Kidney epithelial cell (primary cell): ENCODE results near the gene PRORP. TPM values are rescaled to one million over a fixed set of nuclear protein-coding genes. Genes with fewer than 3 reads are reported as not detected.
"Not testable (repeated sequence)": the region's sequence is repeated elsewhere in the genome, so short reads cannot be mapped to it uniquely, and the experiment has no call there.

ENCODE experiments used
- DNase-seq: peaks from one replicate; pipeline ENCODE4 v3.0.0-alpha.2; 2010; ENCODE audit warnings: low read depth
- H3K27me3 ChIP-seq: 2 replicates; pipeline ENCODE4 v1.6.0; 2011; ENCODE audit warnings: low read length; ENCODE audit not compliant: control insufficient read depth, insufficient read depth
- H3K36me3 ChIP-seq: 2 replicates; pipeline ENCODE4 v1.5.1; 2011; ENCODE audit warnings: low read length; ENCODE audit not compliant: control insufficient read depth, insufficient read depth
- H3K4me3 ChIP-seq: 2 replicates; pipeline ENCODE4 v1.5.1; 2011; ENCODE audit warnings: low read depth, mild to moderate bottlenecking, control low read depth, low read length
- CTCF ChIP-seq: IDR thresholded peaks from 2 replicates; pipeline ENCODE4 v1.5.1; 2011; ENCODE audit warnings: mild to moderate bottlenecking, moderate library complexity, low read length, control low read depth, inconsistent platforms; ENCODE audit not compliant: insufficient read depth, poor library complexity, severe bottlenecking
- total RNA-seq: library from RNA; depleted of rRNA; stranded (reverse); fragments of >200 nt; gene quantifications from 2 replicates; pipeline ENCODE4 v1.2.3, GENCODE V29; 2015

The PRORP gene
- total RNA-seq, 1 donor from 2014 or later: 40.0 TPM

GRCh38 chr14:35085441-35085840 lies 36.9 kb upstream of the PRORP start:
- no peaks in the 10 kb centered on the region for H3K36me3 ChIP-seq
- H3K27me3 ChIP-seq: no peaks in the 10 kb centered on the region
- no peak for TF ChIP-seq CTCF
- no peak overlapping the region for H3K4me3 ChIP-seq
- DNase-seq: no peak

- no peak for DNase-seq
- TF ChIP-seq CTCF: no peak
- H3K36me3 ChIP-seq: no peaks in the 10 kb centered on the region
Measured at GRCh38 chr14:35088514-35088913, 33.8 kb upstream of the PRORP start.

DNA sequence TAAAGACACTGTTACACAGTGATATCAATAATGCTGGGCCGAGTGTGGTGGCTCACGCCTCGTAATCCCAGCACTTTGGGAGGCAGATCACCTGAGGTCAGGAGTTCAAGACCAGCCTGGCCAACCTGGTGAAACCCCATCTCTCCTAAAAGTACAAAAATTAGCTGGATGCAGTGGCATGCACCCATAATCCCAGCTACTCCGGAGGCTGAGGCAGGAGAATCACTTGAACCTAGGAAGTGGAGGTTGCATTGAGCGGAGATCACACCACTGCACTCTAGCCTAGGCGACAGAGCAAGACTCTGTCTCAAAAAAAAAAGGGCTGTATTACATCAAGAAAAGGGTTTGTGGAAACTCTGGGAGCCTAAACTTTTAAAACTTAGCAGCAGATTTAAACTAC lies 27.7 kb upstream of the PRORP start:
- H3K4me3 ChIP-seq, H3K36me3 ChIP-seq, H3K27me3 ChIP-seq, DNase-seq: not testable (repeated sequence)

More at GRCh38 chr14:35088514-35088913, 33.8 kb upstream of the PRORP start:
- H3K4me3 ChIP-seq: no peak overlapping the region
- no peaks in the 10 kb centered on the region for H3K27me3 ChIP-seq

DNA sequence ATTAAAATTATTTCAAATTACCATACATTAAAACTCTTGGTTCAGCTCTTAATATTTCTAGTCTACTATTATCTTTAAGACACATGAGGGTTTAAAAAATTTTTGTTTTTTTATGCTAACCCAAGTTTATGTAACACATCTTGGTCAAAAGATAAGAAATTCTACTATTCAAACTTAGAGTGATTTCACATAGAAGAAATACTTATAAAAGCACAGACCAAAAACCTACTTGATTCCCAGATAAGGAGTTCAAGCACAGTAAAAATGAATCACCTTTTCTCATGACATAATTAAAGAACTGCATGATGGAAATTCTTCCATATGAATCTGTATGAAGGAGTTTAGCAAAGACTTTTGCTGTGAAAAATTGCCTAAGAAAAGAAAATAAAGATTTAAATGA lies 14.5 kb upstream of the PRORP start:
- no peaks in the 10 kb centered on the region for H3K27me3 ChIP-seq
- TF ChIP-seq CTCF: no peak
- H3K36me3 ChIP-seq: peaks cover 3% of the 10 kb centered on the region
- no peak for DNase-seq
- H3K4me3 ChIP-seq: no peak overlapping the region

- Histone ChIP-seq H3K27me3 (no peaks in the 10 kb centered on the region), H3K4me3 (no peak overlapping the region), H3K36me3 (peaks cover 3% of the 10 kb centered on the region)
- DNase-seq: no peak
- no peak for TF ChIP-seq CTCF
Measured at GRCh38 chr14:35112641-35113040, 9.7 kb upstream of the PRORP start.

- no peak for DNase-seq
- no peak for TF ChIP-seq CTCF
- Histone ChIP-seq H3K27me3 (no peaks in the 10 kb centered on the region), H3K4me3 (no peak overlapping the region), H3K36me3 (peaks cover 3% of the 10 kb centered on the region)
Measured at GRCh38 chr14:35113308-35113950, 8.9 kb upstream of the PRORP start.
